Measurements from ENCODE around the gene MYO3B.

The MYO3B gene

GRCh38 chr2:170229125-170229524 is 51.2 kb downstream of the MYO3B start:
- TF ChIP-seq ZNF16 (tag by site-specific recombination; IDR thresholded peaks at IDR 0.05; ENCODE audit: low read depth) (no peak), ZNF785 (tag by site-specific recombination; IDR thresholded peaks at IDR 0.05) (no peak), ZNF157 (tag by site-specific recombination; IDR thresholded peaks at IDR 0.05) (no peak), PRDM4 (tag by site-specific recombination; IDR thresholded peaks at IDR 0.05) (no peak), KLF9 (tag by site-specific recombination; IDR thresholded peaks at IDR 0.05; ENCODE audit: low read depth) (no peak), ZNF488 (tag by site-specific recombination; IDR thresholded peaks at IDR 0.05) (no peak)
- Histone ChIP-seq H3K4me3 (ENCODE audit: low read depth, low read length) (no peak overlapping the region), H3K4me1 (ENCODE audit: control insufficient read depth, insufficient read depth, low read length) (no peaks in the 10 kb centered on the region), H3K9me3 (ENCODE audit: control insufficient read depth, insufficient read depth, low read depth, low read length) (no peaks in the 10 kb centered on the region), H3K36me3 (ENCODE audit: control insufficient read depth in 2 of 2, insufficient read depth in 1 of 2, low read length in 2 of 2) (no peaks in the 10 kb centered on the region), H3K27ac (ENCODE audit: extremely low read depth, low read depth, low read length) (no peak overlapping the region)
- ChIA-PET CTCF (interaction anchor here (1.3 kb wide), 1 partner anchor 131 kb away, joined by 4 read pairs; no protein-coding TSS in a partner anchor), POLR2A (no interaction called here)

GRCh38 chr2:170229744-170230143 is 51.8 kb downstream of the MYO3B start:
- H3K4me3 ChIP-seq (ENCODE audit: low read depth, low read length), result no peak overlapping the region
- ChIA-PET CTCF (interaction anchor here (1.3 kb wide), 1 partner anchor 131 kb away, joined by 4 read pairs; no protein-coding TSS in a partner anchor), POLR2A (no interaction called here)
- TF ChIP-seq PATZ1 (tag by site-specific recombination; IDR thresholded peaks at IDR 0.05) (no peak), REPIN1 (tag by site-specific recombination; IDR thresholded peaks at IDR 0.05; ENCODE audit: low read depth) (no peak), ZNF768 (tag by site-specific recombination; IDR thresholded peaks at IDR 0.05) (no peak), ZNF350 (tag by site-specific recombination; IDR thresholded peaks at IDR 0.05) (no peak), ZEB2 (tag by site-specific recombination; IDR thresholded peaks at IDR 0.05) (no peak), ZNF555 (tag by site-specific recombination; conservative IDR thresholded peaks at IDR 0.05) (no peak), SALL2 (tag by site-specific recombination; IDR thresholded peaks at IDR 0.05; ENCODE audit: borderline replicate concordance) (no peak), ZNF513 (tag by site-specific recombination; IDR thresholded peaks at IDR 0.05) (no peak), GLI2 (tag by site-specific recombination; IDR thresholded peaks at IDR 0.05; ENCODE audit: borderline replicate concordance, low read depth) (no peak), ZNF37A (tag by site-specific recombination; IDR thresholded peaks at IDR 0.05) (no peak), ZBTB44 (tag by site-specific recombination; IDR thresholded peaks at IDR 0.05) (no peak), ZNF785 (tag by site-specific recombination; IDR thresholded peaks at IDR 0.05) (no peak), ZBTB49 (tag by site-specific recombination; IDR thresholded peaks at IDR 0.05; ENCODE audit: low read depth) (no peak), TRIM28 (IDR thresholded peaks at IDR 0.05; ENCODE audit: borderline replicate concordance, low read length) (no peak), ZNF600 (tag by site-specific recombination; IDR thresholded peaks at IDR 0.05) (no peak), ZNF362 (tag by site-specific recombination; IDR thresholded peaks at IDR 0.05) (no peak; the same call in 1 of the 2 replicates), HOXC10 (CRISPR knock-in tag; IDR thresholded peaks at IDR 0.05) (no peak)
- no peaks in the 10 kb centered on the region for H3K9me3 ChIP-seq (ENCODE audit: control insufficient read depth, insufficient read depth, low read depth, low read length)
- H3K4me1 ChIP-seq (ENCODE audit: control insufficient read depth, insufficient read depth, low read length), result no peaks in the 10 kb centered on the region
- no peaks in the 10 kb centered on the region for H3K36me3 ChIP-seq (ENCODE audit: control insufficient read depth in 2 of 2, insufficient read depth in 1 of 2, low read length in 2 of 2)
- H3K27ac ChIP-seq (ENCODE audit: extremely low read depth, low read depth, low read length), result no peak overlapping the region

Data from HEK293 (cell line).